Small intestine (tissue), 7 donors: ENCODE results near the gene DCUN1D1. TPM values are rescaled to one million over a fixed set of nuclear protein-coding genes. Genes with fewer than 3 reads are reported as not detected.
"Not testable (repeated sequence)": the region's sequence is repeated elsewhere in the genome, so short reads cannot be mapped to it uniquely, and the experiment has no call there.

ENCODE experiments used
- DNase-seq, 2 donors: peaks; one replicate each; pipeline versions ENCODE4 v3.0.0 to v3.0.0-alpha.2; 2013
- FAIRE-seq: peaks from 2 replicates; lab custom pipeline; 2012; peaks lifted over from hg19 to GRCh38; lab: Jason Lieb, UNC
- H3K27ac ChIP-seq, 3 donors: one replicate each; pipeline ENCODE4 v1.5.1; 2013; ENCODE audit warnings: low read length in 2 of 3, mild to moderate bottlenecking in 2 of 3, control low read depth in 1 of 3, inconsistent platforms in 1 of 3, low read depth in 1 of 3, moderate library complexity in 1 of 3
- H3K27me3 ChIP-seq, 3 donors: one replicate each; pipeline ENCODE4 v1.6.1; 2013; ENCODE audit warnings: low read length in 3 of 3, inconsistent platforms in 1 of 3; ENCODE audit not compliant: control insufficient read depth in 3 of 3, insufficient read depth in 3 of 3
- H3K36me3 ChIP-seq, 3 donors: one replicate each; pipeline ENCODE4 v1.6.1; 2013; ENCODE audit warnings: low read length in 3 of 3, inconsistent platforms in 1 of 3, low read depth in 1 of 3, mild to moderate bottlenecking in 1 of 3, moderate library complexity in 1 of 3; ENCODE audit not compliant: control insufficient read depth in 3 of 3, insufficient read depth in 2 of 3
- H3K4me1 ChIP-seq, 3 donors: one replicate each; pipeline ENCODE4 v1.6.1; 2013; ENCODE audit warnings: low read length in 2 of 3, inconsistent platforms in 1 of 3, low read depth in 1 of 3, mild to moderate bottlenecking in 1 of 3, moderate library complexity in 1 of 3; ENCODE audit not compliant: control insufficient read depth in 3 of 3, insufficient read depth in 2 of 3
- H3K4me3 ChIP-seq, 3 donors: one replicate each; pipeline ENCODE4 v1.5.1; 2013; ENCODE audit warnings: low read length in 3 of 3, control low read depth in 1 of 3, inconsistent platforms in 1 of 3, low read depth in 1 of 3, mild to moderate bottlenecking in 1 of 3, moderate library complexity in 1 of 3
- H3K9me3 ChIP-seq, 2 donors: one replicate each; pipeline ENCODE4 v1.6.1; 2013; ENCODE audit warnings: low read depth in 1 of 2, low read length in 1 of 2; ENCODE audit not compliant: control insufficient read depth in 2 of 2, insufficient read depth in 1 of 2
- WGBS, 3 donors: extraction: QIAGEN DNeasy Blood & Tissue Kit; methylation state at CpG; one replicate each; pipeline ENCODE4 v1.1.7; 2013; 5-methylcytosine and 5-hydroxymethylcytosine counted together
- polyA plus RNA-seq, 4 donors: library from polyadenylated mRNA; stranded (reverse) in 3 of 4; unstranded in 1 of 4; fragments of 200-250 nt in 3 of 4; fragments of 120-200 nt in 1 of 4; gene quantifications; one replicate each; pipeline versions ENCODE4 v1.2.1 to v1.2.3, GENCODE V29; 2013
- donor health status: healthy with polysubstance abuse.
- donor health status: control.
- donor health status: control.
- donor health status: Bipolar disorder and iron deficiency.
- donor health status: healthy.

Gene DCUN1D1
- polyA plus RNA-seq, 4 donors = 9.2 to 40.0 (median 11.7) TPM

DNA sequence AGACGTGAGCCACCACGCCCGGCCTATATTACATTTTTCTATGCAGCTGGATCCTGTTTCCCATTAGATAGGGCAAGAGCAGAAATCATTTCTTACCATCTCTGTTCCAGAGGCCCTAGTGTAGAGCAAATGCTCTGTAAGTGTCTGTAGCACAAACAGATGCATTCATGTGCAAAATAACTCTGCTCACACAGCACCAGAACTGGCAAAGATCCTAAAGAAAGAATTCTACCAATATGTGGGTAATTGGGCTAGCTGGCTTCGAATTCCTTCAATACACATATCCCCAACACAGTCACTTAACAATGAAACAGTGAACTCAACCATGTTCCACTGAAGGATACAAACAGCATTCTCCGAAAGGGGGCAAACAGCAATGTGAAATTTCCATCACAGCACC, 32.7 kb upstream of the DCUN1D1 start:
- Histone ChIP-seq H3K4me3 (no peak overlapping the region), H3K9me3 (no peaks in the 10 kb centered on the region), H3K27ac (no peak overlapping the region), H3K27me3 (no peaks in the 10 kb centered on the region), H3K4me1 (no peaks in the 10 kb centered on the region), H3K36me3 (peaks cover 7 to 26% (median 9%) of the 10 kb centered on the region in 3 donors)
- FAIRE-seq (no peak), DNase-seq (no peak)
- WGBS, 3 donors = 90 to 94% (median 91%) methylated on average over 5 of the region's 5 CpGs

DNA sequence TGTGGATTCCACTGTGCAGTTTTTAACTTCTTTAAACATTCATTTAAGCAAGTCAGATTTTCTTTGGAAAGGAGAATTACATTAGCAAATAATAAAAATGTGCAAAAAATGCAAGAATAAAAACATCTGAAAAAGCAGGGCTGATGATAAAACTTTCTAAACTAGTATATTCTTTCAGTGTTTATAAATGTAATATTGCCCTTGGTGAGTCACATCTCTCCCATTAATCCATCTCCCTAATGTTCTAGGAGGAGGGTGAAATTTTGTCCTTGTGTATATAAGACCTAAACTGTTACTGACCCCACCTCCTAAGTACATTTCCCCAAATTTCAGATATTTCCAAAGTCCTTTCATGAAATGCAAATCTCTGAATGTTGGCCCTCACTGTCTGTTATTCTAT, 28.5 kb upstream of the DCUN1D1 start:
- H3K27ac ChIP-seq = no peak overlapping the region
- H3K9me3 ChIP-seq = no peaks in the 10 kb centered on the region
- no peak overlapping the region for H3K4me3 ChIP-seq
- H3K36me3 ChIP-seq = peaks cover 0 to 23% (median 2%) of the 10 kb centered on the region in 3 donors
- FAIRE-seq (no peak), DNase-seq (no peak)
- no peaks in the 10 kb centered on the region for H3K4me1 ChIP-seq
- no peaks in the 10 kb centered on the region for H3K27me3 ChIP-seq

DNA sequence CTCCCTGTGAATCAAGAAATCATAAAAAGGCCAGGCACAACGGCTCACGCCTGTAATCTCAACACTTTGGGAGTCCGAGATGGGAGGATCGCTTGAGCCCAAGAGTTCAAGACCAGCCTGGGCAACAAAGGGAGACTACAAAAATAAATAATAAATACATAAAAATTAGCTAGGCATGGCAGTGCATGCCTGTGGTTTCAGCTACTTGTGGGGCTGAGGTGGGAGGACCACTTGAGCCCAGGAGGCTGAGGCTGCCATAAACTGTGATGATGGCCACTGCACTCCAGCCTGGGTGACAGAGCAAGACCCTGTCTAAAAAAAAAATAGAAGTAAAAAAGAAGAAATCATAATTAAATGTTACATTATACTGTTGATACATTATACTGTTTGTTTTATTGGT, 28.0 kb upstream of the DCUN1D1 start:
- Histone ChIP-seq H3K27ac (no peak overlapping the region), H3K36me3 (peaks cover 0 to 18% (median 2%) of the 10 kb centered on the region in 3 donors), H3K9me3 (no peaks in the 10 kb centered on the region), H3K4me1 (no peaks in the 10 kb centered on the region), H3K27me3 (no peaks in the 10 kb centered on the region), H3K4me3 (no peak overlapping the region)
- 94 to 99% (median 94%) methylated on average over 4 of the region's 4 CpGs for WGBS, 3 donors
- DNase-seq (no peak), FAIRE-seq (no peak)

DNA sequence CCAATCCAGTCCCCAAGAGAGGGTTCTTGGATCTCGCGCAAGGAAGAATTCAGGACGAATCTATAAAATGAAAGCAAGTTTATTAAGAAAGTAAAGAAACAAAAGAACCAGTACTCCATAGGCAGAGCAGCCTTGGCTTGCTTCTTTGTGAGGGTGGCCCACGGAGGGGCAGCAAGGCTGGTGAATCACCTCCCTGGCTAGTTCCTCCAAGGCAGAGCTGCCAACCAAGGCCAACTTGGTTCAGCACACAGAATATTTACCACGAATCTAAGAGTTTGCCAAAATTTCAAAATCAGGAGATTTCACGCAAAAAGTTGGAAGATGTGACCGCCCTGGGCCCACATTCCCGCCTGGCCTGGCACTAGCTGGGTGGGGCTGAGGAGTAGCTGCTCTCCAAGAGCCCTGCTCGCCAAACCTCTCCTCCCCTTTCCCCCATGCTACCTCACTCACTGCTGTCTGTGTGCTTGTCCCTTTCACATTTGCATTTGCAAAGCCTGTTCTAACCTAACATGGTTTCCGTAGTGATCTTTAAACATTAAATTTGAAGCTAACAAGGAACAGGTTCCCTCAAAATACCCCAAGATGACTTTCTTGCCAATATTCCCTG, 26.2 kb upstream of the DCUN1D1 start:
- peaks cover 0 to 11% (median 0%) of the 10 kb centered on the region in 3 donors for H3K36me3 ChIP-seq
- 94 to 95% (median 94%) methylated on average over 10 of the region's 10 CpGs for WGBS, 3 donors
- FAIRE-seq = no peak
- DNase-seq = no peak
- H3K27ac ChIP-seq = no peak overlapping the region
- H3K4me3 ChIP-seq = no peak overlapping the region
- H3K27me3 ChIP-seq = no peaks in the 10 kb centered on the region
- H3K9me3 ChIP-seq = no peaks in the 10 kb centered on the region
- no peaks in the 10 kb centered on the region for H3K4me1 ChIP-seq

DNA sequence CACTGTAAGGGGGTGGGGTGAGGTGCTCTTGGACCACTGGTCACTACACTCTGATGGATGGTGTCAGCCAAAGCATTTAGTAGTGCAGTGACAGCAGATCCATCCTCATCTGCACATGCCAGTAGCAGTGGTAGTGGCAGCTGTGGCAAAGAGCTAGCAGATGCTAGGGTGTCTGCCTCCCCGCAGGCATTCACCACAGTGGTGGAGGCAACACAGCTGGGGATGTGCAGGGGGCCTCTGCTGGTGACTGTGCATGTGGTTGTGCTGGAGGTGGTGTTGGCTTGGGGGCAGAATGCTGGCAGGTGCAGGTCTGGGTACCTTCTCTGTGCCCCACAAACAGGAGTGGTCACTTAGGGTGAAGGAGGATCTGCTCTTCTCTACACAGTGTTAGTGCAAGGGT, 19.4 kb upstream of the DCUN1D1 start:
- H3K27ac ChIP-seq = no peak overlapping the region
- FAIRE-seq (no peak), DNase-seq (no peak)
- H3K36me3 ChIP-seq = no peaks in the 10 kb centered on the region
- no peaks in the 10 kb centered on the region for H3K4me1 ChIP-seq
- H3K4me3 ChIP-seq = no peak overlapping the region
- WGBS, 3 donors = 82 to 92% (median 90%) methylated on average over 1 of the region's 1 CpG
- H3K9me3 ChIP-seq = no peaks in the 10 kb centered on the region
- H3K27me3 ChIP-seq = no peaks in the 10 kb centered on the region

DNA sequence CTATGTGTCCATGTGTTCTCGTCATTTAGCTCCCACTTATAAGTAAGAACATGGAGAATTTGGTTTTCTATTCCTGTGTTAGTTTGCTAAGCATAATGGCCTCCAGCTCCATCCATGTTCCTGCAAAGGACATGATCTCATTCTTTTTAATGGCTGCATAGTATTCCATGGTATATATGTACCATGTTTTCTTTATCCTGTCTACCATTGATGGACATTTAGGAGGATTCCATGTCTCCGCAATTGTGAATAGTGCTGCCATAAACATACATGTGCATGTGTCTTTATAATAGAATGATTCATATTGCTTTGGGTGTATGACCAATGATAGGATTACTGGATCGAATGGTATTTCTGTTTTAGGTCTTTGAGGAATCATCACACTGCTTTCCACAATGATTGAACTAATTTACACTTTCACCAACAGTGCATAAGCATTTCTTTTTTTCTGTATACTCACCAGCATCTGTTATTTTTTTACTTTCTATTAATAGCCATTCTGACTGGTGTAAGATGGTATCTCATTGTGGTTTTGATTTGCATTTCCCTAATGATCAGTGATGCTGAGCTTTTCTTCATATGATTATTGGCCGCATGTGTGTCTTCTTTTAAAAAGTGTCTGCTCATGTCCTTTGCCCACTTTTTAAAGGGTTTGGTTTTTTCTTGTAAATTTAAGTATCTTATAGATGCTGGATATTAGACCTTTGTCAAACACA, 13.3 kb upstream of the DCUN1D1 start:
- 92 to 94% (median 93%) methylated on average over 4 of the region's 4 CpGs for WGBS, 3 donors
- H3K36me3 ChIP-seq, H3K4me3 ChIP-seq, H3K27me3 ChIP-seq, H3K9me3 ChIP-seq, FAIRE-seq, H3K4me1 ChIP-seq, H3K27ac ChIP-seq, DNase-seq: not testable (repeated sequence)

DNA sequence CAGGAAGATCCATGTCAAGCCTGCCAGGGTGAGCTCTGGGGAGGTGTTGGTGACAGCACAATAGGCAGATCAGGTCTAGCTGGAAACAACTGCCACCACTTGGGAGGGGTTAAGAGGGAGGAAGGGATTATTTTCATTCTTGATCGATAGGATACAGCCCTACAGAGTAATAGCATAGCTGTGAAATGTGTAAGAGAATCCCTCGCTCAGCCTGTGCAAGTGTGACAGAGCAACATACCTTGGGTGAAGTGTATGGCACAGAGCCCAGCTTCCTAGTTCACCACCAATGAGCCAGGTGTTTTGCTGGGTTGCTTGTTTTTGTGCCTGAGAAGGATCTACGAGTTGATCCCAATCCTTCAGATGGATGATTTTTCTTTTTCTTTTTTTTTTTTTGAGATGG, 9.2 kb upstream of the DCUN1D1 start:
- DNase-seq (no peak), FAIRE-seq (no peak)
- Histone ChIP-seq H3K9me3 (no peaks in the 10 kb centered on the region), H3K4me1 (no peaks in the 10 kb centered on the region), H3K36me3 (no peaks in the 10 kb centered on the region), H3K27ac (no peak overlapping the region), H3K27me3 (no peaks in the 10 kb centered on the region), H3K4me3 (no peak overlapping the region)
- WGBS, 3 donors = 34 to 74% (median 46%) methylated on average over 3 of the region's 3 CpGs

DNA sequence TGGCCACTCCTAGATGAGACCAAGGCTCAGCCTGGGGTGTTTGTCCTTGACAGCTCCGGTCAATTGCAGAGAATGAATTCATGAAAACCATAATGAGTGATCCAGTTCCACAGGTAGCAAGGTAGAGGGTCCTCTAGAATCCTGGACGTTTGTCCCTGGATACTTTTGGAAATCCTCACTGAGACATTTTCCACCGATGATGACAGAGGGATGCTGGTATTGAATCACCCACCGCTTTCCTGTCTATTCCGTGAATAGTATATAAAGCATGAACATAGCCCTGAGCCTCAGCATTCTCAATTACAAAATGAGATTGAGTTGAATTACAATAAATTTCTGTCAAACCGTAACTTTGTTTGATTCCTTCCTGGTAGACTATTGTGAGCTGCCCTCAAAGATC, 5.7 kb upstream of the DCUN1D1 start:
- WGBS, 3 donors = 86 to 90% (median 88%) methylated on average over 6 of the region's 6 CpGs
- Histone ChIP-seq H3K27ac (no peak overlapping the region), H3K4me1 (peaks cover 0 to 7% (median 2%) of the 10 kb centered on the region in 3 donors), H3K36me3 (no peaks in the 10 kb centered on the region), H3K27me3 (no peaks in the 10 kb centered on the region), H3K9me3 (no peaks in the 10 kb centered on the region), H3K4me3 (no peak overlapping the region)
- FAIRE-seq (no peak), DNase-seq (no peak)
